Nephron progenitor cell (in vitro differentiated cells): ENCODE results near the gene RAI1.

Source experiments
- DNase-seq: peaks from one replicate; pipeline ENCODE4 v3.0.0; 2021
- H3K27ac Mint-ChIP-seq: 2 replicates; pipeline ENCODE4 v1.8.0; 2021; ENCODE audit warnings: mild to moderate bottlenecking, moderate library complexity, mixed read lengths
- H3K27me3 Mint-ChIP-seq: 2 replicates; pipeline ENCODE4 v1.8.0; 2021; ENCODE audit warnings: mild to moderate bottlenecking, low read depth, mixed read lengths; ENCODE audit not compliant: poor library complexity
- H3K36me3 Mint-ChIP-seq: 2 replicates; pipeline ENCODE4 v1.8.0; 2021; ENCODE audit warnings: low read depth, mixed read lengths
- H3K4me1 Mint-ChIP-seq: 2 replicates; pipeline ENCODE4 v1.8.0; 2021; ENCODE audit warnings: mixed read lengths
- H3K4me3 Mint-ChIP-seq: 2 replicates; pipeline ENCODE4 v1.8.0; 2021; ENCODE audit warnings: mild to moderate bottlenecking, moderate library complexity, mixed read lengths
- H3K9me3 Mint-ChIP-seq: 2 replicates; pipeline ENCODE4 v1.8.0; 2021; ENCODE audit warnings: mild to moderate bottlenecking, moderate library complexity, mixed read lengths
- TF ChIP-seq, protein P1 (sequence below): fragments of 200-600 bp; sonication (generic); IDR thresholded peaks from 2 replicates; pipeline ENCODE4 v1.5.0; 2021; ENCODE audit warnings: antibody characterized with exemption

The RAI1 gene

GRCh38 chr17:17667947-17668346, 13.3 kb upstream of the RAI1 start:
- Mint-ChIP-seq H3K9me3 (no peaks in the 10 kb centered on the region), H3K4me1 (peaks cover 60% of the 10 kb centered on the region), H3K4me3 (no peak overlapping the region), H3K27me3 (peaks cover 15% of the 10 kb centered on the region), H3K36me3 (no peaks in the 10 kb centered on the region), H3K27ac (no peak overlapping the region)
- TF ChIP-seq, protein P1, sequence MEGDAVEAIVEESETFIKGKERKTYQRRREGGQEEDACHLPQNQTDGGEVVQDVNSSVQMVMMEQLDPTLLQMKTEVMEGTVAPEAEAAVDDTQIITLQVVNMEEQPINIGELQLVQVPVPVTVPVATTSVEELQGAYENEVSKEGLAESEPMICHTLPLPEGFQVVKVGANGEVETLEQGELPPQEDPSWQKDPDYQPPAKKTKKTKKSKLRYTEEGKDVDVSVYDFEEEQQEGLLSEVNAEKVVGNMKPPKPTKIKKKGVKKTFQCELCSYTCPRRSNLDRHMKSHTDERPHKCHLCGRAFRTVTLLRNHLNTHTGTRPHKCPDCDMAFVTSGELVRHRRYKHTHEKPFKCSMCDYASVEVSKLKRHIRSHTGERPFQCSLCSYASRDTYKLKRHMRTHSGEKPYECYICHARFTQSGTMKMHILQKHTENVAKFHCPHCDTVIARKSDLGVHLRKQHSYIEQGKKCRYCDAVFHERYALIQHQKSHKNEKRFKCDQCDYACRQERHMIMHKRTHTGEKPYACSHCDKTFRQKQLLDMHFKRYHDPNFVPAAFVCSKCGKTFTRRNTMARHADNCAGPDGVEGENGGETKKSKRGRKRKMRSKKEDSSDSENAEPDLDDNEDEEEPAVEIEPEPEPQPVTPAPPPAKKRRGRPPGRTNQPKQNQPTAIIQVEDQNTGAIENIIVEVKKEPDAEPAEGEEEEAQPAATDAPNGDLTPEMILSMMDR = no peak
- DNase-seq = no peak

DNA sequence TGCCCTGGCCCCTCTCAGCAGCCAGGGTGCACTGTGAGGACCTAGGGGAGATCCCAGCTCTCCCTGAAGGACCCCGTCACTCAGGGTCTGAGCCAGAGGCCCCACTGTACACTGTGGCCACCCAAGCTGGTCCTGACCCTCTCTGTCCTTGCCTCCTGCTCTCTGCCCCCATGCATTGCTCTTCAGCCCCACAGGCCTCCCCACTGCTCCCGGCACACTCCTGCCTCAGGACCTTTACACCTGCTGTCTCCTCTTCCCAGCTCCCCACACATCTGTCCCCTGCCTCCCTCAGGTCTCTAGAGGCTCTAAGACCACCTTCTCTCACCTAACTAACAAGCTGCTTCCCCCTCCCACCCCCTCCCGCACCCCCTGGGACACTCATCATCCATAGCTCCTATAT, 12.9 kb upstream of the RAI1 start:
- Mint-ChIP-seq H3K9me3 (no peaks in the 10 kb centered on the region), H3K4me3 (no peak overlapping the region), H3K27ac (no peak overlapping the region), H3K4me1 (peaks cover 60% of the 10 kb centered on the region), H3K27me3 (peaks cover 17% of the 10 kb centered on the region), H3K36me3 (no peaks in the 10 kb centered on the region)
- TF ChIP-seq, protein P1 = no peak
- no peak for DNase-seq

GRCh38 chr17:17668775-17669579, 12.3 kb upstream of the RAI1 start:
- Mint-ChIP-seq H3K9me3 (no peaks in the 10 kb centered on the region), H3K27me3 (peaks cover 22% of the 10 kb centered on the region), H3K36me3 (no peaks in the 10 kb centered on the region), H3K4me3 (no peak overlapping the region), H3K27ac (no peak overlapping the region), H3K4me1 (peaks cover 58% of the 10 kb centered on the region)
- DNase-seq = no peak
- TF ChIP-seq, protein P1 = no peak

DNA sequence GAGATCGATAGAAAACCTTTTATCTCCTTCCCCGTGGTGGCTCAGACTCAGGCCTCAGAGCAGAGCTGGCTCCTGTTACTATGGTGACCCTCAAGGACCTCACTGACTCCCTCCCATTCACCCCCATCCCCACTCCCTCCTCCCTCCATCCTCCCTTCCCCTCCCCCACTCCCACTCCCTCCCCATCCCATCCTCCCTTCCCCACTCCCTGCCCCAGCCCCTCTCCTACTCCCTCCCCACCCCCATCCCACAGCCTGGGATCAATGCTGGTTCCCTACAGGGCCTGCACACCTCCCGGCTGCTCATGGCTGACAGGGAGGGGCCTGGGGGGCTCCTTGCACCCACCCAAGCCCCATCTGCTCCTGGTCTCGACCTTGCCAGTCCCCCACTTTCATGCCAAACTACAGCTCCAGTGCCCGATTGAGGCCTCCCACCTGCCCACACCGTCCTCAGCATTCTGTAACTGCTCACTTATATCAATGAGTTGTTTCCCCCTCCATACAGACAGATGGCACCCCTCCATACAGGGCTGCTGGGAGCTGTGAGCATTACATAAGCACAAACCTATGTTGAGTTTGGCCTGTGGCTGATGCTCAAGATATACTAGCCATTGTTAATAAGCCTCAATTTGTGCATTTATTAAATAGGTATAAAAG, 11.6 kb upstream of the RAI1 start:
- TF ChIP-seq, protein P1 = no peak
- peaks cover 27% of the 10 kb centered on the region for H3K27me3 Mint-ChIP-seq
- no peak for DNase-seq
- H3K36me3 Mint-ChIP-seq = no peaks in the 10 kb centered on the region
- peaks cover 58% of the 10 kb centered on the region for H3K4me1 Mint-ChIP-seq
- H3K4me3 Mint-ChIP-seq = no peak overlapping the region
- H3K9me3 Mint-ChIP-seq = no peaks in the 10 kb centered on the region
- H3K27ac Mint-ChIP-seq = no peak overlapping the region

DNA sequence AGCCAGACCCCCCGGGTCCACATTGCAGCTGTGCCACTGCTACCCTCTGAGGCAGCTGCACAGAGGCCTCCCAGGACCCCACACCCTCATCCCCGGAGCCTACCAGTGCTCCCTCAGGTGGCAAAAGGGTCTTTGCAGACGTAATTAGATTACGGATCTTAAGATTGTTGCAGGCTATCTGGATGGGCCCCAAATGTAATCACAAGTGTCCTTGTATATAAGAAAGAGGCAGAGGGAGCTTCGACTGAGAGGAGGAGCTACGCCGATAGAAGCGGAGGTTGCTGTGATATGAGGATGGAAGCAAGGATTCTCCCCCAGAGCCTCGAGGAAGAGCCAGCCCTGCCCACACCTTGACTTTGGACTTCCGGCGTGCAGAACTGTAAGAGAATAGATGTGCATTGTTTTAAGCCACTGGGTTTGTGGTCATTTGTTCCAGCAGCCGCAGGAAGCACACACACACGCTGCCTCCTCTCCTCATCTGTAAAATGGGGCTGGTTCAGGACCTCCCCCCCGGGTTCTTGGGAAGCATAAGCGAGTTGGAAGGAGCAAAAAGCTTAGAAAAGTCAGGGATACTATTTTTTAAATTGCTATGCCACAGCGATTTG, 10.5 kb upstream of the RAI1 start:
- H3K9me3 Mint-ChIP-seq = no peaks in the 10 kb centered on the region
- no peak for DNase-seq
- H3K27me3 Mint-ChIP-seq = peaks cover 35% of the 10 kb centered on the region
- no peaks in the 10 kb centered on the region for H3K36me3 Mint-ChIP-seq
- H3K4me3 Mint-ChIP-seq = no peak overlapping the region
- peaks cover 64% of the 10 kb centered on the region for H3K4me1 Mint-ChIP-seq
- H3K27ac Mint-ChIP-seq = no peak overlapping the region
- TF ChIP-seq, protein P1 = no peak
